ENCODE data around the gene ZNF280B.

DNA sequence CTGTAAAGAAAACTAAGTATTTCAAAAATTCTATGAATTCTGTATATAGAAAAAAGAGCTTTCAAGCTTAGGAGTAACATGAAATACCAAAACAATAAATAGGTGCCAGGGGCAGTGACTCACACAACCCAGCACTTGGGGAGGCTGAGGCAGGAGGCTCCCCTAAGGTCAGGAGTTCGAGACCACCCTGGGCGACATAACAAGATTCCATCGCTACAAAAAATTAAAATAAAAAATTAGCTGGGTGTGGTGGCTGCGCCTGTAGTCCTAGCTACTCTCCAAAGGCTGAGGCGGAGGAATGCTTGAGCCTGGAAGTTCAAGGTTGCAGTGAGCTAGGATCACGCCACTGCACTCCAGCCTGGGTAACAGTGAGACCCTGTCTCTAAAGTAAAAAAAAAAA, 21.5 kb downstream of the ZNF280B start:
- TF ChIP-seq, protein P1, sequence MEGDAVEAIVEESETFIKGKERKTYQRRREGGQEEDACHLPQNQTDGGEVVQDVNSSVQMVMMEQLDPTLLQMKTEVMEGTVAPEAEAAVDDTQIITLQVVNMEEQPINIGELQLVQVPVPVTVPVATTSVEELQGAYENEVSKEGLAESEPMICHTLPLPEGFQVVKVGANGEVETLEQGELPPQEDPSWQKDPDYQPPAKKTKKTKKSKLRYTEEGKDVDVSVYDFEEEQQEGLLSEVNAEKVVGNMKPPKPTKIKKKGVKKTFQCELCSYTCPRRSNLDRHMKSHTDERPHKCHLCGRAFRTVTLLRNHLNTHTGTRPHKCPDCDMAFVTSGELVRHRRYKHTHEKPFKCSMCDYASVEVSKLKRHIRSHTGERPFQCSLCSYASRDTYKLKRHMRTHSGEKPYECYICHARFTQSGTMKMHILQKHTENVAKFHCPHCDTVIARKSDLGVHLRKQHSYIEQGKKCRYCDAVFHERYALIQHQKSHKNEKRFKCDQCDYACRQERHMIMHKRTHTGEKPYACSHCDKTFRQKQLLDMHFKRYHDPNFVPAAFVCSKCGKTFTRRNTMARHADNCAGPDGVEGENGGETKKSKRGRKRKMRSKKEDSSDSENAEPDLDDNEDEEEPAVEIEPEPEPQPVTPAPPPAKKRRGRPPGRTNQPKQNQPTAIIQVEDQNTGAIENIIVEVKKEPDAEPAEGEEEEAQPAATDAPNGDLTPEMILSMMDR (IDR thresholded peaks at IDR 0.05), result no peak
- no peak for TF ChIP-seq POLR2A (IDR thresholded peaks at IDR 0.05)
